Left lobe of liver (tissue), 2 donors: Measurements from ENCODE around the gene SORBS2. TPM values are rescaled to one million over a fixed set of nuclear protein-coding genes. Genes with fewer than 3 reads are reported as not detected.

Experiments used
- ATAC-seq: fragments of 200-7000 bp; cut with Tn5 transposase; one replicate; pipeline ENCODE4 v1.9.1; 2020; ENCODE audit warnings: mild to moderate bottlenecking, moderate library complexity
- DNase-seq: peaks from one replicate; pipeline ENCODE4 v3.0.0-alpha.2; 2020; ENCODE audit warnings: low spot score
- total RNA-seq: library from RNA; stranded (reverse); gene quantifications from one replicate; pipeline ENCODE4 v1.2.1, GENCODE V29; 2021
- donor health status: DM: no; HTN: no; CAD: no; lungs with moderate emphysema.
- donor health status: DM: no; HTN: yes; CAD: no.

The SORBS2 gene
- total RNA-seq, 1 donor from 2014 or later = 126 TPM

- DNase-seq = no peak
- peak; percentile 80 for ATAC-seq
These were observed 24.5 kb upstream of the SORBS2 start for GRCh38 chr4:185836241-185837084.

- ATAC-seq (no peak), DNase-seq (no peak)
These were observed 23.8 kb upstream of the SORBS2 start for GRCh38 chr4:185835814-185836213.

GRCh38 chr4:185835336-185835735, 23.3 kb upstream of the SORBS2 start:
- DNase-seq (no peak), ATAC-seq (no peak)

- DNase-seq = no peak
- no peak for ATAC-seq
These were observed 22.8 kb upstream of the SORBS2 start for GRCh38 chr4:185834778-185835177.

- ATAC-seq (no peak), DNase-seq (no peak)
These were observed 22.1 kb upstream of the SORBS2 start for GRCh38 chr4:185834088-185834487.

GRCh38 chr4:185833055-185833598, 21.1 kb upstream of the SORBS2 start:
- ATAC-seq = peak; percentile 50
- no peak for DNase-seq

GRCh38 chr4:185831125-185831815, 19.3 kb upstream of the SORBS2 start:
- no peak for DNase-seq
- ATAC-seq = no peak

GRCh38 chr4:185830263-185830994, 18.4 kb upstream of the SORBS2 start:
- DNase-seq (no peak), ATAC-seq (peak; percentile 88)

GRCh38 chr4:185826381-185826780, 14.4 kb upstream of the SORBS2 start:
- DNase-seq (no peak), ATAC-seq (no peak)

- no peak for DNase-seq
- ATAC-seq = no peak
These were observed 13.7 kb upstream of the SORBS2 start for GRCh38 chr4:185825737-185826136.

- ATAC-seq (no peak), DNase-seq (no peak)
These were observed 10.8 kb upstream of the SORBS2 start for GRCh38 chr4:185822791-185823190.

GRCh38 chr4:185821029-185821419, 9.0 kb upstream of the SORBS2 start:
- ATAC-seq (no peak), DNase-seq (no peak)

- ATAC-seq (peak; percentile 11), DNase-seq (no peak)
These were observed 8.4 kb upstream of the SORBS2 start for GRCh38 chr4:185820146-185821028.

- no peak for ATAC-seq
- DNase-seq = no peak
These were observed 7.2 kb upstream of the SORBS2 start for GRCh38 chr4:185819144-185819543.

- ATAC-seq = peak; percentile 79
- DNase-seq = peak; percentile 94
These were observed 5.4 kb upstream of the SORBS2 start for GRCh38 chr4:185817403-185817818.

- ATAC-seq = peak; percentile 34
- DNase-seq = peak; percentile 70
These were observed 1.1 kb upstream of the SORBS2 start for GRCh38 chr4:185813133-185813532.

GRCh38 chr4:185810746-185811508, 1.1 kb downstream of the SORBS2 start:
- DNase-seq = no peak

GRCh38 chr4:185809533-185810071, 2.4 kb downstream of the SORBS2 start:
- no peak for DNase-seq
- ATAC-seq = peak; percentile 22

More at GRCh38 chr4:185810746-185811508, 1.1 kb downstream of the SORBS2 start:
- peak; percentile 49 for ATAC-seq

- no peak for ATAC-seq
- DNase-seq = no peak
These were observed 2.9 kb downstream of the SORBS2 start for GRCh38 chr4:185809121-185809520.
